Measurements from ENCODE around the gene LAMTOR4.

Gene LAMTOR4

DNA sequence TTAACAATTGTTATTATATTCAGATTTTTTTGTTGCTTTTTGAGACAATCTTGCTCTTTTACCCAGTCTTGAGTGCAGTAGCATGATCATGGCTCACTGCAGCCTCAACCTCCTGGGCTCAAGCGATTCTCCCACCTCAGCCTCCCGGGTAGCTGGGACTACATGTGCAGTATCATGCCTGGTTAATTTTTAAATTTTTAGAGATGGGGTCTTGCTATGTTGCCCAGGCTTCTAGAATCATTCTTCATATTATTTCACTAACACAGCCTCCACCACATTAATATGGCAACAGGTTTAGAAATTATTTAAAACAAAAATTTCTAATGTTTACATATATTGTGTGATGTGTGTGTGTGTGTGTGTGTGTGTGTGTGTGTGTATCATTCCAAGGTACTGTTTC, 1.4 kb upstream of the LAMTOR4 start:
- TF ChIP-seq CTCF (IDR thresholded peaks at IDR 0.05; ENCODE audit: unreplicated experiment in 3 of 3), result no peak
- Mint-ChIP-seq H3K4me3 (no peak overlapping the region), H3K36me3 (ENCODE audit: low read depth) (peaks cover 10% of the 10 kb centered on the region), H3K9me3 (no peaks in the 10 kb centered on the region), H3K4me1 (peaks cover 12% of the 10 kb centered on the region), H3K27me3 (ENCODE audit: low read depth) (no peaks in the 10 kb centered on the region), H3K27ac (no peak overlapping the region)

DNA sequence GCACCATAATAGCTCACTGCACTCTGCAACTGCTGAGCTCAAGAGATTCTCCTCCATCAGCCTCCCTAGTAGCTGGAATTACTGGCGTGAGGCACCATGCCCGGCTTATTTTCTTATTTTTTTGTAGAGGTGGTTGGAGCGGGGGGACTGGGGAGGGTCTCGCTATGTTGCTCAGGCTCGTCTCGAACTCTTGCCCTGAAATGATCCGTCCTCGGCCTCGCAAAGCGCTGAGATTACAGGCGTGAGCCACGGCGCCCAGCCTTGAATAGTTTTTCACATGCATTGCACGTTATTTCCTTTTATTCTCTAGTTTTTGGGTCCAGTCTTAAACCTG, 526 bp upstream of the LAMTOR4 start:
- Mint-ChIP-seq H3K9me3 (no peaks in the 10 kb centered on the region), H3K27ac (peak overlapping the region; percentile 38 to 83 (median 75)), H3K4me3 (peak overlapping the region; percentile 90 to 95 (median 92)), H3K27me3 (ENCODE audit: low read depth) (no peaks in the 10 kb centered on the region), H3K36me3 (ENCODE audit: low read depth) (peaks cover 15% of the 10 kb centered on the region), H3K4me1 (peaks cover 12% of the 10 kb centered on the region)
- no peak for TF ChIP-seq CTCF (IDR thresholded peaks at IDR 0.05; ENCODE audit: unreplicated experiment in 3 of 3)

DNA sequence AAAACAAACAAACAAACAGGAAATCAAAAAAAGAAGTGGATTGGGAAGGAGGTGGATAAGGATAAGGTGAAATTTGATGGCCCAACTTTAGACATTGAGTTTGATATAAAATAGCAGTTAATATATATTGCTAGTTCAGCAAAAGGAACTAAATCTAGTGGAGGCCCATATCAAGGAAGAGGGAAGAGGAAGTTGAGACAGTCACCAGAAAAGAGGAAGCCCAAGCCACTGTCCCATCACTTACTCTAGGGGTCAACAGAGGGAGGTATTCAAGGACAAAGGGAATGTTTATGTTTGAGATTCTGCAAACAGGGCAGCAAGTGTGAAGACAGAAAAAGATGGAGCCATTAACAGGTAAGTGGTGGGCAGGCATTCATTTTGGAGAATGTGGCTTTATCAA, 3.7 kb downstream of the LAMTOR4 start:
- H3K27me3 Mint-ChIP-seq (ENCODE audit: low read depth), result no peaks in the 10 kb centered on the region
- no peaks in the 10 kb centered on the region for H3K9me3 Mint-ChIP-seq
- H3K27ac Mint-ChIP-seq, result peak overlapping the region in 1 of 3 experiments; percentile 28
- no peak for TF ChIP-seq CTCF (IDR thresholded peaks at IDR 0.05; ENCODE audit: unreplicated experiment in 3 of 3)
- H3K4me1 Mint-ChIP-seq, result peaks cover 19% of the 10 kb centered on the region
- H3K4me3 Mint-ChIP-seq, result peak overlapping the region; percentile 9 to 27 (median 10)
- peaks cover 27% of the 10 kb centered on the region for H3K36me3 Mint-ChIP-seq (ENCODE audit: low read depth)

DNA sequence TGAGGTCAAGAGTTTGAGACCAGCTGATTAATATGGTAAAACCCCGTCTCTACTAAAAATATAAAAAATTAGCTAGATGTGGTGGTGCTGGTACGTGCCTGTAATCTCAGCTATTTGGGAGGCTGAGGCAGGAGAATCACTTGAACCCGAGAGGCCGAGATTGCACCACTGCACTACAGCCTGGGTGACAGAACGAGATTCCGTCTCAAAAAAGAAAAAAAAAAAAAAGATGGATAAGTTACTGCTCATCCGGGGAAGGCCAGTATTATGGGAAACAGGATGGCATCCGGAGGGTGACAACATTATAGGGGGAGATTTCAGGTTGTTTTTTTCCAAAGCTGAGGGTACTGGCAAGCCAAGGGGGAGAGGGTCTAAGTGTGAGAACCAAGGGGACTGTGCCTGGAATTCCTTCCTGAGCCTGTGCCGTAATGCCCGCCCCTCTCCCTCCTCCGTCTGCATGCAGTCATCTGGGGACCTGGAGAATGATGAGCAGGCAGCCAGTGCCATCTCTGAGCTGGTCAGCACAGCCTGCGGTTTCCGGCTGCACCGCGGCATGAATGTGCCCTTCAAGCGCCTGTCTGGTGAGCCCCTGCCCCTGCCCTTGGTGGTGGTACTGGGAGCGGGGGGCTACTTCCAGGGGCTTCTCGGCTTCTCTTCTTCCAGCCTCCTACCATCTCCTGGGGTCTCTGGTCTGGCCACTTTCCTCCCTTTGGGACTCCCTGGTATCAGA, 4.4 kb downstream of the LAMTOR4 start:
- no peaks in the 10 kb centered on the region for H3K9me3 Mint-ChIP-seq
- peaks cover 27% of the 10 kb centered on the region for H3K36me3 Mint-ChIP-seq (ENCODE audit: low read depth)
- H3K27ac Mint-ChIP-seq, result peak overlapping the region in 1 of 3 experiments; percentile 42
- H3K27me3 Mint-ChIP-seq (ENCODE audit: low read depth), result no peaks in the 10 kb centered on the region
- H3K4me3 Mint-ChIP-seq, result no peak overlapping the region
- TF ChIP-seq CTCF (IDR thresholded peaks at IDR 0.05; ENCODE audit: unreplicated experiment in 3 of 3), result no peak
- peaks cover 23% of the 10 kb centered on the region for H3K4me1 Mint-ChIP-seq

DNA sequence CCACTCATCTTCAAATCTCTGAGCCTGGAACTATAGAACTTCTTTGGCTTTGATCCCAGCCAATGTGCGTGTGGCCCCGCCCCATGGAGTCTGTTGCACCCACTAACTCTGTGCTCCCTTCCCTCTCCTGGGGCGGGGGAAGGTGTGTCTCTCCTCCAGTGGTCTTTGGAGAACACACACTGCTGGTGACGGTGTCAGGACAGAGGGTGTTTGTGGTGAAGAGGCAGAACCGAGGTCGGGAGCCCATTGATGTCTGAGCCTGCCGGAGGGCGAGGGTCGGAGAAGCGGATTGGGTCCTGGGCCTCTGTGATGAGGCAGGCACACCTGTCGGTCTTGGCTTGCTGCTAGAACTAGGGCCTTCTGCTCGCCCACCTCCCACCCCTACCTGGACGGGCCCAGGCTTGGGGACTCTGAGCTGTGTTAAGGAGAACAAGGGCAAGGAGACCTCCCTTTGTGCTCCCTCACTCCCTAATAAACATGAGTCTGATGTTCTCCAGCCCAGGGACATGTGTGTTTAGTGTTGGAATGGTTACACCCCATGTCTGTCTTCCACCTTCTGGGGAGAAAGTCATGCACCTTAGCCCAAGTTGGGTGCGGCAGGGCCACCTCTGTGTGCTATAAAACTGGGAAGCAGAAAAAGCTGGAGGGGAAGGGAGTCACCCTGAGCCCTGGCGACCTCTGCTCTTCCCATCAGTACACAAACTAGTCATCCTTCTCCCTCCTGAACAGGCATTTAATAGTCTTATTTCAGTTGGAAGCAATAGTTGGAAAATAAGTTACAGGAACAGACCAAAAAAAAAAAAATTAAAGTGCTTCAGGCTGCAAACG, 5.2 kb downstream of the LAMTOR4 start:
- Mint-ChIP-seq H3K36me3 (ENCODE audit: low read depth) (peaks cover 27% of the 10 kb centered on the region), H3K9me3 (no peaks in the 10 kb centered on the region), H3K27ac (peak overlapping the region in 2 of 3 experiments; percentile 8 to 42), H3K27me3 (ENCODE audit: low read depth) (no peaks in the 10 kb centered on the region), H3K4me1 (peaks cover 20% of the 10 kb centered on the region), H3K4me3 (peak overlapping the region in 2 of 3 experiments; percentile 19 to 43)
- TF ChIP-seq CTCF (IDR thresholded peaks at IDR 0.05; ENCODE audit: unreplicated experiment in 3 of 3), result no peak

Data from nephron (organoid).